MV-4-11 (cell line): ENCODE results near the gene C2orf68.
"Not testable (repeated sequence)": the region's sequence is repeated elsewhere in the genome, so short reads cannot be mapped to it uniquely, and the experiment has no call there.

ENCODE experiments used
- DNase-seq: peaks from one replicate; lab custom pipeline; 2025; lab: John Stamatoyannopoulos, UW

The C2orf68 gene

DNA sequence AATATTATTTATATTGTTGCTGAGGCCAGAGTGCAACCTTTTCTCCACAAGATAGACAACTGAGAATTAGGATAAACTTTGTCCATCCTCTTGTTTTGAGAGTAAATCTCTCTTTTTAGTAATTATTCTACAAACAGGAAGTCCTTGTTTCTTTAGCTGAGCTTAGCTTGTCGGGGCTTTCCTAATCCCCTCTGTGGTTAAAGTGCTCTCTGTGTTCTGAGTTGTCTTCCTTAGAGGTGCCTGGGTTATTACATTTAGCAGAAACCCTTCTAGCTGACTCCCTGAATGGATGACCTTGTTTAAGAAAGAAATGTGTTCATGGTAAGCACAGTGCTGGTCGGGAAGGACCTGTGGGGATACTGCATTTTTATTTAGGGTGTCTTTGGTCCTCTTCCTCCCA lies 16.8 kb upstream of the C2orf68 start:
- peak; percentile 73 for DNase-seq

- DNase-seq, result no peak
Observed at GRCh38 chr2:85623991-85624390, 12.1 kb upstream of the C2orf68 start.

DNA sequence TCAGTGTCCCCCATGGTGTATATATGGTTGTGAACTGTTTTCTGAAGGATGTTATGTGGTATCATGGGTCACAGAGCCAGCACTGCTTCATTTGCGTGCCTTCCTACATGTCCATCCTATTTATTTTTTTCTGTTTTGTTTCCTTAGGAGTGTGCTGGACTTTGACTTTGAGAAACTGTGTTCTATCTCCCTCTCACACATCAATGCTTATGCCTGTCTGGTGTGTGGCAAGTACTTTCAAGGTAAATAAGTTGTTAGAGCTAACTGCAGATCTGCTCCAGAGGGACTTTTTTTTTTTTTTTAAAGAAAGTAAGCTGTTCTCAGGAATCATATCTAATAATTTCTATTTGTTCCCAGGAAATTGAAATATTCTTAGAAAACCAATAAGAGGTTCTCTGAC lies 9.5 kb upstream of the C2orf68 start:
- no peak for DNase-seq

GRCh38 chr2:85619617-85620016 lies 7.8 kb upstream of the C2orf68 start:
- DNase-seq, result no peak

- not testable (repeated sequence) for DNase-seq
Observed at GRCh38 chr2:85617723-85618122, 5.9 kb upstream of the C2orf68 start.

DNA sequence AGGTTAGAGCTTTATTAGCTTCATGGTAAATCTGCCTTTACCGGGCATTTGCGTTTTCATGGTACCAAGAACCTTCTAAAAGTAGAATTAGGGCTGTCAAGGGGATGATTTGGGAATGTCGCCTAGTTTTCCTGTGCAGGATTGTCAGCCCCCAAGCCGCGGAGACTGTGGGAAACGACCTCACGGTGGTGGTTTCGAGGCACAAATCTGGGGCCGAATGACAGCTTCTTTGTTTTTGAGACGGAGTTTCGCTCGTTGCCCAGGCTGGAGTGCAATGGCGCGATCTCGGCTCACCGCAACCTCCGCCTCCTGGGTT lies 3.5 kb upstream of the C2orf68 start:
- no peak for DNase-seq

- DNase-seq, result not testable (repeated sequence)
Observed at GRCh38 chr2:85614757-85615156, 2.9 kb upstream of the C2orf68 start.

- DNase-seq, result no peak
Observed at GRCh38 chr2:85613717-85614515, 2.0 kb upstream of the C2orf68 start.

DNA sequence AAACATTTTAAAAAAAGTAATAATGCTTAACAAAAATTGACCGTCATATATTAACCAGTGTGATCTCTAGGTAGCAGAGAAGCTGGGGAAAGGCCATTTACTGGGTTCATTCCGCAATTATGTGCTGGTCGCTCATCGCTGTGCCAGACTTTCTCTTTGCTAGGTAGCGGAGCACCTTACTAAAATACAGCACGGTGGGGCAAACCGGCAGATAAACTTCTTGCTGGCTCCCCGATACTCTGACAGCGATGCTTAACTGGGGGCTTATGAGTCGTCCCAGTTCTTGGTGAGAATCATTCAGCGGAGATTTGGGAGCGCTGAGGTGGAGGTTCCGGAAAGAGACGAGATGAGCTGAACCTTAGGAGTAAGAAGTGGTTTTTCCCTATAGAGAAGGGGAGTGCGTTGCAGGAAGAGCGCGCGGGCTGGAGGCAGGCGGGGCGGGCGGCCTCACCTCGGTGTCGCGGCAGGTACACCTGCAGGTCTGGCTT lies 605 bp downstream of the C2orf68 start:
- DNase-seq, result no peak

GRCh38 chr2:85607268-85608215 lies 4.3 kb downstream of the C2orf68 start:
- no peak for DNase-seq

DNA sequence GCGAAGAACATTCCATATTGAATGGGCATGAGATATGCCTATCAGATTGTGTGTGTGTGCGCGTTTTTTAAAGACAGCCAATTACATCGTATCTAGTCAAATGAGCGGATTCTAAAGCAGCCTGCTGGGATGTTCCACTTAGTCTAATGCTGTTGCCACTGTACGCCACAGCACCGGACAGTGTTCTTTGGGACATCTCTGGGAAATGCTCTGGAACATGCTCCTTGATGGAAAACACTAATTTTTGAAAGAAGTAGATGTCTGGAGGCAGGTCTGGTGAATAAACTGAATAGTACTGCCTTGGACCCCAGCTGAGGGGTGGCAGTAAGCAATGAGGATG lies 5.8 kb downstream of the C2orf68 start:
- DNase-seq, result no peak

DNA sequence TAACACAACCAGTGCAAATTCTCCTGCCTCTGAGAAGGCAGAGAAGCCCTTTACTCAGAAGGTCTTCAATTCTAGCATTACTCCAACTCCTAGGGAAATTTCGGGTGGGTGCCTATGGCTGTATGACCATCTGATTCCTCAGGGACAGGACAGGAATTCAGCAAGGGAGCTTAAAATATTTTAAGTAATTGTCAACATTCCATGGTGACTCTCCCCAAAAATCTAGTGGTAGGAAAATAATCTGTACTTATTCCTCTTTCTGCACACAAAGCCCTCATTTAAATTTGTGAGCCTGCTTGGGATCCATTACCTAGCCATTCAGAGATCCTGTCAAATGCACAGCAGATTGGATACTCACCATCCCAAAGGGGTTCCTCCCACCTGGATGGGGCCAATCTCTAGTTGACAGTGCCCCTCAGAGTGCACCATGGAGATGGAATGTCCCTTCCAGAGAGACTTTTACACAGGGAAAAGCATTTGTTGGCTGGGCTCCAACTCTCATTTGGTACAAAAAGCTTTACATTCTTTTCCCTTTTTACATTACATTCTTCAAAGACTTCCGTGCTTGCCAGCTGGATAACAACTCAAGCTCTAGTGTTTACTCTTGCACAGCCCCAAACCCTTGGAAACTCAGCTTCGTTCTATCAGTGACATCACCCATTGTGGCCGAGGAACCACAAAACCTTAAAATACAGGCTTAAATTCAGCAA lies 6.3 kb downstream of the C2orf68 start:
- no peak for DNase-seq

DNA sequence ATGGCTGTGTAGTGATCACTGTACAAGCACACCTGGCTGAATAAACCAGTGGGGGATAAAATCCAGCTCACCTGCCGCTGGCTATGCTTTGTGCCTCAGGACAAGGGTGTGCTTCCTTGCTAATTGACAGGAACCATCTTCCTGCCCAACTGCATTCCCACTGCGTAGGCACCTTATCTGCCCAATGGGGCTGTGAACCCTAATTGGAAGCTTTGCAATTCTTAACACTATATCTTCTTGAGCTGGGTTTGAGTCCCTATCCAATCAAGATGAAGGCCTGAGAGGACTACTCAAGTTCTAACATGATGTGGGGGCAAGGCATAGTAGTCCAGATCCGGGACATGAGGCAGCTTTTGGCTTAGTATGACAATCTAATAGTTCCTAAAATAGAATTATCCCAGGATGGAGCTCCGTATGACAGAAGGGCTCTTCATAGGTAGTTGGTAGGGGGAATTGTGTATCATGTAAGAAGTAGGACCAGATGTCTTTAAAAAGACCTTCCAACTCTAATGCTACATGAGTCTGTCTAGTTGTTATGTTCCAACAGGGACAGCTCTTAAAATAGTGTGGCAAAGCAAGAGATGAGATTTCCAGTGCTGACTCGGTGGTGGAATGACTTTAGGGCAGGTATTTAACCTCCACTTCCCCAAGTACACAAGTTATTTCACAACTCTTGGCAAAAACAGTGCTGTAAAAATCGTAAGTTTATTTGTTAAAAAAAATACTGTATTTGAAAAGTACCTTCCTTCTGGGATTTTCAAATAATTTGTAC lies 7.1 kb downstream of the C2orf68 start:
- DNase-seq, result no peak

- DNase-seq, result peak; percentile 62
Observed at GRCh38 chr2:85604133-85604444, 7.8 kb downstream of the C2orf68 start.

DNA sequence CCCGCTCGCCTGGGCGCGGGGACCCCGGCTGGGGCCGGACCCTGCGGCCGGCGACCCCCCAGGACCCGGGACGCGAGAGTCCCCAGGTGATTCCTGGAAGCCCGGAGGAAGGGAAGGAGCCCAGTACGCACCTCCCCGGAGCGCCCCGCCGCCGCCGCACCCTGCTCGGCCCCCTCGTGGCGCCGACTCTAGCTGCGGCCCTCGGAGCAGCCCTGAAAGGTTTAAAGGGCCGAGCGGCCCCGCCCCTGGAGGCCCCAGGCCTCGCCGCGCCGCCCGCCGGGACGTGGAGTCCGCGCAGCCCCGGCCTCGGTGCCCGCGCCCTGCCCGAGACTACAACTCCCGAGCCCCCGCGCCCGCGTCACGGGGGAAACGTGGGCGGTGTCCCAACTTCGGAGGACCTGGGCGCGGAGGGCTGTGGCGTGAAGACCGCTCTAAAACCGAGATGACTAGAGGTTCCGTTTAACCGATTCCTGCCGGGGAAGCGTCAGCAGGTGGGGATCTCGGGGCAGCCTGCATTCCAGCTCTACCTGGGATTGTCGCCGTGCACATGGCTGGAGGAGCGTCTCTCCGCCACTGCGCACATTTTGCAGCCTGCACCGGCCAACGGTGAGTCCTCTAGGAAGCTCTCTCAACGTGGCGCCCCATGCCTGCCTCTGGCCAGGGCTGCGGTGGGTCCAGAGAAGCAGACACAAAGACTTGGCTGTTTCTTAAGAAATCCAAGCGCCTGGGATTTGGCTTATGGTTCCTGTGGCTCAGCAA lies 9.2 kb downstream of the C2orf68 start, which contains the start of gene TMEM150A:
Gene TMEM150A, minus strand, starts transcription at position 223 of the 759 bp plus-strand sequence. CDS start 750 bp downstream, outside the sequence.
- DNase-seq, result peak; percentile 78

DNA sequence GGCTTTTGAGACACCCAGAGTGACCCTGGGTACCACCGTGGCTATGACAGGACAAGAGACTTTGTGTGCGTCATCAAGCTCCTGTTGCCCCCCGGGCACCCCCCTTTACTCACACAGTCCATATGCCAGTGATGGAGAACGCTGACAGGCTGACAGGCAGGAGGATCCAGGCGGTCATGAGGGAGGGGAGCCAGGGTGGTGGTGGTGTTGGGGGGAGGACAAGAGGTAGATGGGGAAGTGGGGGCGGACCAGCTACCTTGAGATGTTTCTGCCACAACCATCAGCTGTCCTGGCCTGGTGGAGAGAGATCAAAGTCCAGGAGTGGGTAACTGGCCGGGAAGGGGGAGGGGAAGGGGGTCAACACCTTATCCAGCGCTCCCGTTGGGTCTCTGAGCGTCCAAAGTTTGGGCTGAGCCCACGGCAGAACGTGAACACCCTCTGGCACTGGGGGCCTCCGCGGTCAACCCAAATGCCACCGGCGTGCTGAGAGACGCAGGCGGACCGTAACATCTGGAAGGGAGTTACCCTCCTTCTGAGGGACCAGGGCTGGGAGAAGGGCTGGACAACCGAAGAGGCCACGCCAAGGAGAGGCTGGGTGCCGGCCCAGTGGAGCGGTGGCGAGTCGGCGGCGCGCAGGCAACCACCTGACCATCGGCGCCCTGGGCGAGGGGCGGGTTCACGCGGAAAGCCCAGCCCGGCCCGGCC lies 9.9 kb downstream of the C2orf68 start:
- DNase-seq, result no peak

GRCh38 chr2:85600951-85601770 lies 10.7 kb downstream of the C2orf68 start:
- DNase-seq, result no peak

- no peak for DNase-seq
Observed at GRCh38 chr2:85600235-85600575, 11.7 kb downstream of the C2orf68 start.

GRCh38 chr2:85599468-85600234 lies 12.2 kb downstream of the C2orf68 start:
- no peak for DNase-seq
